Natural killer cell (primary cell): ENCODE data around the gene MYF5. TPM values are rescaled to one million over a fixed set of nuclear protein-coding genes. Genes with fewer than 3 reads are reported as not detected.

Experiments
- total RNA-seq, 4 donors: library from RNA; stranded (reverse); fragments of 120-200 nt in 1 of 4; gene quantifications; one replicate each; pipeline versions ENCODE4 v1.2.3 to v1.2.4, GENCODE V29; 2013 to 2022

The MYF5 gene
- total RNA-seq, 3 donors from 2014 or later (not counting 1 experiment from before 2014, with no cell fraction given) = not detected

Other genes with a start within 250 kb of the MYF5 start
- gene MYF6, start 9.3 kb upstream of the MYF5 start, total RNA-seq = not detected
- 10 to 100 TPM in 1 of 3 donors, under 1 TPM in 2; 0.12 to 14.9 (median 0.27) TPM for gene LIN7A, start 221.0 kb downstream of the MYF5 start, total RNA-seq